Kidney epithelial cell (primary cell): Measurements from ENCODE around the gene NUDT2. TPM values are rescaled to one million over a fixed set of nuclear protein-coding genes. Genes with fewer than 3 reads are reported as not detected.
"Not testable (repeated sequence)": the region's sequence is repeated elsewhere in the genome, so short reads cannot be mapped to it uniquely, and the experiment has no call there.

Experiments
- DNase-seq: peaks from one replicate; pipeline ENCODE4 v3.0.0-alpha.2; 2010; ENCODE audit warnings: low read depth
- H3K27me3 ChIP-seq: 2 replicates; pipeline ENCODE4 v1.6.0; 2011; ENCODE audit warnings: low read length; ENCODE audit not compliant: control insufficient read depth, insufficient read depth
- H3K36me3 ChIP-seq: 2 replicates; pipeline ENCODE4 v1.5.1; 2011; ENCODE audit warnings: low read length; ENCODE audit not compliant: control insufficient read depth, insufficient read depth
- H3K4me3 ChIP-seq: 2 replicates; pipeline ENCODE4 v1.5.1; 2011; ENCODE audit warnings: low read depth, mild to moderate bottlenecking, control low read depth, low read length
- CTCF ChIP-seq: IDR thresholded peaks from 2 replicates; pipeline ENCODE4 v1.5.1; 2011; ENCODE audit warnings: mild to moderate bottlenecking, moderate library complexity, low read length, control low read depth, inconsistent platforms; ENCODE audit not compliant: insufficient read depth, poor library complexity, severe bottlenecking
- total RNA-seq: library from RNA; depleted of rRNA; stranded (reverse); fragments of >200 nt; gene quantifications from 2 replicates; pipeline ENCODE4 v1.2.3, GENCODE V29; 2015

NUDT2 gene
- total RNA-seq, 1 donor from 2014 or later, result 30.0 TPM

- H3K4me3 ChIP-seq, result no peak overlapping the region
- H3K36me3 ChIP-seq, result peaks cover 3% of the 10 kb centered on the region
- no peaks in the 10 kb centered on the region for H3K27me3 ChIP-seq
- no peak for DNase-seq
- TF ChIP-seq CTCF, result peak; percentile 14
These were observed 8.0 kb downstream of the NUDT2 start for GRCh38 chr9:34337403-34337802.

- DNase-seq, H3K4me3 ChIP-seq, H3K27me3 ChIP-seq, H3K36me3 ChIP-seq: not testable (repeated sequence)
These were observed 8.7 kb downstream of the NUDT2 start for GRCh38 chr9:34338079-34338478.

GRCh38 chr9:34338665-34339385 is 9.5 kb downstream of the NUDT2 start:
- Histone ChIP-seq H3K27me3 (no peaks in the 10 kb centered on the region), H3K36me3 (peaks cover 3% of the 10 kb centered on the region), H3K4me3 (no peak overlapping the region)
- DNase-seq, result no peak
- no peak for TF ChIP-seq CTCF

- TF ChIP-seq CTCF, result no peak
- Histone ChIP-seq H3K27me3 (no peaks in the 10 kb centered on the region), H3K4me3 (no peak overlapping the region), H3K36me3 (peaks cover 3% of the 10 kb centered on the region)
- no peak for DNase-seq
These were observed 12.4 kb downstream of the NUDT2 start for GRCh38 chr9:34341659-34342295.

- Histone ChIP-seq H3K27me3 (no peaks in the 10 kb centered on the region), H3K36me3 (peaks cover 3% of the 10 kb centered on the region), H3K4me3 (no peak overlapping the region)
- no peak for DNase-seq
- no peak for TF ChIP-seq CTCF
These were observed 13.7 kb downstream of the NUDT2 start for GRCh38 chr9:34343090-34343489.

GRCh38 chr9:34343605-34344004 is 14.2 kb downstream of the NUDT2 start:
- no peaks in the 10 kb centered on the region for H3K27me3 ChIP-seq
- no peak for DNase-seq
- TF ChIP-seq CTCF, result no peak
- peaks cover 2% of the 10 kb centered on the region for H3K36me3 ChIP-seq
- H3K4me3 ChIP-seq, result no peak overlapping the region
